MG63 (cell line): Measurements from ENCODE around the gene GSE1. TPM values are rescaled to one million over a fixed set of nuclear protein-coding genes. Genes with fewer than 3 reads are reported as not detected.

ENCODE experiments used
- DNase-seq: peaks from one replicate; pipeline ENCODE4 v3.0.0-alpha.2; 2020
- H3K27me3 ChIP-seq: fragments of 250-450 bp; sonication (Bioruptor Pico); 2 replicates; pipeline ENCODE4 v1.5.1; 2020; ENCODE audit warnings: mild to moderate bottlenecking, moderate library complexity
- H3K36me3 ChIP-seq: fragments of 250-450 bp; sonication (Bioruptor Pico); 2 replicates; pipeline ENCODE4 v1.5.1; 2020; ENCODE audit warnings: mild to moderate bottlenecking, moderate library complexity
- H3K4me3 ChIP-seq: fragments of 250-450 bp; sonication (Bioruptor Pico); 2 replicates; pipeline ENCODE4 v1.5.1; 2020; ENCODE audit warnings: mild to moderate bottlenecking, moderate library complexity
- H3K9me3 ChIP-seq: fragments of 250-450 bp; sonication (Bioruptor Pico); 2 replicates; pipeline ENCODE4 v1.5.1; 2020; ENCODE audit warnings: mild to moderate bottlenecking, moderate library complexity
- total RNA-seq: library from RNA; depleted of rRNA; stranded (reverse); fragments of >200 nt; shearing (Covaris generic); gene quantifications from 2 replicates; pipeline ENCODE4 v1.2.3, GENCODE V29; 2014; ENCODE audit warnings: low replicate concordance

The GSE1 gene
- total RNA-seq, 1 experiment from 2014 or later, result 19.1 TPM

GRCh38 chr16:85608515-85608885 lies 4.6 kb upstream of the GSE1 start:
- no peaks in the 10 kb centered on the region for H3K36me3 ChIP-seq

GRCh38 chr16:85608887-85609286 lies 4.2 kb upstream of the GSE1 start:
- H3K36me3 ChIP-seq, result no peaks in the 10 kb centered on the region
- no peaks in the 10 kb centered on the region for H3K9me3 ChIP-seq
- no peak overlapping the region for H3K4me3 ChIP-seq
- H3K27me3 ChIP-seq, result no peaks in the 10 kb centered on the region
- no peak for DNase-seq

More at GRCh38 chr16:85608515-85608885, 4.6 kb upstream of the GSE1 start:
- no peak overlapping the region for H3K4me3 ChIP-seq
- H3K27me3 ChIP-seq, result no peaks in the 10 kb centered on the region
- H3K9me3 ChIP-seq, result no peaks in the 10 kb centered on the region
- DNase-seq, result no peak

GRCh38 chr16:85609539-85609938 lies 3.6 kb upstream of the GSE1 start:
- DNase-seq, result no peak
- Histone ChIP-seq H3K27me3 (no peaks in the 10 kb centered on the region), H3K4me3 (no peak overlapping the region), H3K36me3 (no peaks in the 10 kb centered on the region), H3K9me3 (no peaks in the 10 kb centered on the region)

- H3K27me3 ChIP-seq, result no peaks in the 10 kb centered on the region
- no peak overlapping the region for H3K4me3 ChIP-seq
- H3K36me3 ChIP-seq, result peaks cover 3% of the 10 kb centered on the region; the same call in 1 of the 2 replicates
- peak; percentile 44 for DNase-seq
- no peaks in the 10 kb centered on the region for H3K9me3 ChIP-seq
Observed at GRCh38 chr16:85610059-85610445, 3.1 kb upstream of the GSE1 start.

- no peaks in the 10 kb centered on the region for H3K9me3 ChIP-seq
- H3K27me3 ChIP-seq, result no peaks in the 10 kb centered on the region
- peaks cover 4% of the 10 kb centered on the region; the same call in 1 of the 2 replicates for H3K36me3 ChIP-seq
- no peak overlapping the region; the same call in 1 of the 2 replicates for H3K4me3 ChIP-seq
- DNase-seq, result peak; percentile 91
Observed at GRCh38 chr16:85610446-85611193, 2.5 kb upstream of the GSE1 start.

GRCh38 chr16:85611194-85611443 lies 2.0 kb upstream of the GSE1 start:
- no peak for DNase-seq
- H3K4me3 ChIP-seq, result peak overlapping the region; percentile 64
- H3K36me3 ChIP-seq, result peaks cover 4% of the 10 kb centered on the region
- H3K9me3 ChIP-seq, result no peaks in the 10 kb centered on the region
- no peaks in the 10 kb centered on the region for H3K27me3 ChIP-seq

GRCh38 chr16:85611444-85612190 lies 1.5 kb upstream of the GSE1 start:
- peak overlapping the region; percentile 64 for H3K4me3 ChIP-seq
- H3K36me3 ChIP-seq, result peaks cover 4% of the 10 kb centered on the region
- DNase-seq, result peak; percentile 89
- no peaks in the 10 kb centered on the region for H3K9me3 ChIP-seq
- no peaks in the 10 kb centered on the region for H3K27me3 ChIP-seq

- H3K27me3 ChIP-seq, result no peaks in the 10 kb centered on the region
- peak overlapping the region; percentile 64 for H3K4me3 ChIP-seq
- peak; percentile 96 for DNase-seq
- H3K9me3 ChIP-seq, result no peaks in the 10 kb centered on the region
- H3K36me3 ChIP-seq, result peaks cover 4% of the 10 kb centered on the region
Observed at GRCh38 chr16:85612191-85612800, 826 bp upstream of the GSE1 start.

GRCh38 chr16:85613604-85614337 lies 649 bp downstream of the GSE1 start:
- peaks cover 6% of the 10 kb centered on the region for H3K36me3 ChIP-seq
- DNase-seq, result peak; percentile 72
- H3K4me3 ChIP-seq, result peak overlapping the region; percentile 64
- no peaks in the 10 kb centered on the region for H3K27me3 ChIP-seq
- no peaks in the 10 kb centered on the region for H3K9me3 ChIP-seq

GRCh38 chr16:85614338-85615013 lies 1.4 kb downstream of the GSE1 start:
- Histone ChIP-seq H3K4me3 (peak overlapping the region; percentile 64), H3K9me3 (no peaks in the 10 kb centered on the region), H3K36me3 (peaks cover 6% of the 10 kb centered on the region), H3K27me3 (no peaks in the 10 kb centered on the region)
- DNase-seq, result no peak

- Histone ChIP-seq H3K27me3 (no peaks in the 10 kb centered on the region), H3K4me3 (peak overlapping the region; percentile 64; the same call in 1 of the 2 replicates), H3K36me3 (peaks cover 6% of the 10 kb centered on the region), H3K9me3 (no peaks in the 10 kb centered on the region)
- DNase-seq, result no peak
Observed at GRCh38 chr16:85615014-85615851, 2.1 kb downstream of the GSE1 start.

- peaks cover 6% of the 10 kb centered on the region for H3K36me3 ChIP-seq
- no peaks in the 10 kb centered on the region for H3K9me3 ChIP-seq
- H3K4me3 ChIP-seq, result no peak overlapping the region
- no peaks in the 10 kb centered on the region for H3K27me3 ChIP-seq
- DNase-seq, result peak; percentile 61
Observed at GRCh38 chr16:85615852-85616606, 2.9 kb downstream of the GSE1 start.

GRCh38 chr16:85616607-85617321 lies 3.6 kb downstream of the GSE1 start:
- Histone ChIP-seq H3K4me3 (no peak overlapping the region), H3K9me3 (no peaks in the 10 kb centered on the region), H3K36me3 (peaks cover 6% of the 10 kb centered on the region), H3K27me3 (no peaks in the 10 kb centered on the region)
- no peak for DNase-seq

- no peaks in the 10 kb centered on the region for H3K9me3 ChIP-seq
- H3K36me3 ChIP-seq, result peaks cover 6% of the 10 kb centered on the region
- H3K4me3 ChIP-seq, result no peak overlapping the region
- H3K27me3 ChIP-seq, result no peaks in the 10 kb centered on the region
- DNase-seq, result no peak
Observed at GRCh38 chr16:85617948-85618347, 4.8 kb downstream of the GSE1 start.

GRCh38 chr16:85618521-85618920 lies 5.4 kb downstream of the GSE1 start:
- H3K4me3 ChIP-seq, result no peak overlapping the region
- H3K27me3 ChIP-seq, result no peaks in the 10 kb centered on the region
- no peak for DNase-seq
- H3K36me3 ChIP-seq, result peaks cover 6% of the 10 kb centered on the region
- no peaks in the 10 kb centered on the region for H3K9me3 ChIP-seq
